ENCODE results near the gene FYB1.

The FYB1 gene

GRCh38 chr5:39201160-39201780 is 18.1 kb downstream of the FYB1 start:
- TF ChIP-seq CTCF (IDR thresholded peaks at IDR 0.05) = no peak

GRCh38 chr5:39200081-39200480 is 19.3 kb downstream of the FYB1 start:
- TF ChIP-seq CTCF (IDR thresholded peaks at IDR 0.05) = no peak

- no peak for TF ChIP-seq CTCF (IDR thresholded peaks at IDR 0.05)
Measured at GRCh38 chr5:39199335-39199734, 20.0 kb downstream of the FYB1 start.

- no peak for TF ChIP-seq CTCF (IDR thresholded peaks at IDR 0.05)
Measured at GRCh38 chr5:39198127-39198526, 21.2 kb downstream of the FYB1 start.

- TF ChIP-seq CTCF (IDR thresholded peaks at IDR 0.05) = no peak
Measured at GRCh38 chr5:39197556-39197955, 21.8 kb downstream of the FYB1 start.

- no peak for TF ChIP-seq CTCF (IDR thresholded peaks at IDR 0.05)
Measured at GRCh38 chr5:39195198-39195826, 24.1 kb downstream of the FYB1 start.

GRCh38 chr5:39194466-39195136 is 24.8 kb downstream of the FYB1 start:
- TF ChIP-seq CTCF (IDR thresholded peaks at IDR 0.05) = no peak

Data from LNCAP (cell line).